Esophagus muscularis mucosa (tissue), 4 donors: ENCODE data around the gene CAMK1G. TPM values are rescaled to one million over a fixed set of nuclear protein-coding genes. Genes with fewer than 3 reads are reported as not detected.

Experiments used
- DNase-seq: peaks from one replicate; pipeline ENCODE4 v3.0.0-alpha.2; 2017; ENCODE audit errors: extremely low spot score
- H3K27ac ChIP-seq, 4 donors: fragments of 200-600 bp; sonication (generic); replicated peaks in 1 of 4; 1 replicate in 3 of 4; 2 replicates in 1 of 4; pipeline ENCODE4 v1.5.1; 2016 to 2019; ENCODE audit warnings: mild to moderate bottlenecking in 1 of 4
- H3K27me3 ChIP-seq, 4 donors: fragments of 200-600 bp; sonication (generic); one replicate each; pipeline versions ENCODE4 v1.5.1 to v1.6.0; 2016 to 2019
- H3K36me3 ChIP-seq, 4 donors: fragments of 200-600 bp; sonication (generic); one replicate each; pipeline ENCODE4 v1.5.1; 2016 to 2019
- H3K4me1 ChIP-seq, 4 donors: fragments of 200-600 bp; sonication (generic); one replicate each; pipeline ENCODE4 v1.5.1; 2016 to 2019
- H3K4me3 ChIP-seq, 4 donors: fragments of 200-600 bp; sonication (generic); 1 replicate in 2 of 4; 2 replicates in 2 of 4; pipeline ENCODE4 v1.5.1; 2016 to 2019; ENCODE audit warnings: mild to moderate bottlenecking in 4 of 4, moderate library complexity in 1 of 4
- H3K9me3 ChIP-seq, 4 donors: fragments of 200-600 bp; sonication (generic); 1 replicate in 3 of 4; 2 replicates in 1 of 4; pipeline ENCODE4 v1.5.1; 2016 to 2019
- CTCF ChIP-seq, 3 experiments: fragments of 200-600 bp in 2 of 3; fragments of 450-650 bp in 1 of 3; sonication (generic) in 2 of 3; IDR thresholded peaks; one replicate each; pipeline ENCODE4 v1.5.1; 2017 to 2019; ENCODE audit warnings: antibody characterized with exemption in 3 of 3, mild to moderate bottlenecking in 2 of 3, moderate library complexity in 1 of 3
- EP300 ChIP-seq: sonication (generic); formaldehyde crosslinking; IDR thresholded peaks from one replicate; pipeline ENCODE4 v1.6.1; 2017; ENCODE audit warnings: antibody characterized with exemption
- POLR2A ChIP-seq: fragments of 450-650 bp; IDR thresholded peaks from one replicate; pipeline ENCODE4 v1.6.1; 2017; ENCODE audit warnings: antibody characterized with exemption, moderate library complexity, mild to moderate bottlenecking, low read depth
- POLR2AphosphoS5 ChIP-seq, 2 donors: sonication (generic); formaldehyde crosslinking; IDR thresholded peaks; one replicate each; pipeline ENCODE4 v1.6.1; 2017; ENCODE audit warnings: antibody characterized with exemption in 2 of 2
- WGBS: methylation state at CpG from one replicate; pipeline ENCODE4 v1.1.5; 2018; 5-methylcytosine and 5-hydroxymethylcytosine counted together
- intact Hi-C: fragments of 100-400 bp; cut with DNase I; formaldehyde crosslinking; loops from one replicate; pipeline ENCODE4 v1.15.1; 2023
- total RNA-seq, 4 donors: library from RNA; depleted of rRNA; stranded (reverse); fragments of >200 nt; gene quantifications; one replicate each; pipeline versions ENCODE4 v1.1.0 to v1.2.1, GENCODE V29; 2016

Gene CAMK1G
- total RNA-seq, 4 donors from 2014 or later = 0.13 to 0.83 (median 0.26) TPM

- no peak for DNase-seq
- no peak overlapping the region for H3K4me3 ChIP-seq
- TF ChIP-seq POLR2AphosphoS5 (IDR thresholded peaks at IDR 0.05) (no peak), EP300 (no peak), CTCF (IDR thresholded peaks at IDR 0.05) (no peak), POLR2A (no peak)
- H3K27ac ChIP-seq = no peak overlapping the region
- 93% methylated on average over 3 of the region's 3 CpGs for WGBS
- no peaks in the 10 kb centered on the region for H3K4me1 ChIP-seq
- no peaks in the 10 kb centered on the region for H3K36me3 ChIP-seq
- intact Hi-C loops = no loop called here
- no peaks in the 10 kb centered on the region for H3K9me3 ChIP-seq
- no peaks in the 10 kb centered on the region for H3K27me3 ChIP-seq
These were observed 27.1 kb downstream of the CAMK1G start for GRCh38 chr1:209610631-209610905.

GRCh38 chr1:209611771-209612570, 28.5 kb downstream of the CAMK1G start:
- WGBS = 94% methylated on average over 3 of the region's 13 CpGs
- no peak for DNase-seq

GRCh38 chr1:209612646-209613399, 29.3 kb downstream of the CAMK1G start:
- Histone ChIP-seq H3K36me3 (no peaks in the 10 kb centered on the region), H3K27me3 (no peaks in the 10 kb centered on the region), H3K27ac (no peak overlapping the region), H3K4me3 (no peak overlapping the region), H3K9me3 (no peaks in the 10 kb centered on the region), H3K4me1 (peaks cover 0 to 8% (median 0%) of the 10 kb centered on the region in 4 donors)
- TF ChIP-seq POLR2A = no peak
- no peak for TF ChIP-seq CTCF (IDR thresholded peaks at IDR 0.05)
- TF ChIP-seq EP300 = no peak
- no peak for TF ChIP-seq POLR2AphosphoS5 (IDR thresholded peaks at IDR 0.05)
- 89% methylated on average over 11 of the region's 12 CpGs for WGBS
- intact Hi-C loops = no loop called here
- DNase-seq = no peak

More at GRCh38 chr1:209611771-209612570, 28.5 kb downstream of the CAMK1G start:
- no peak overlapping the region for H3K4me3 ChIP-seq
- no peak overlapping the region for H3K27ac ChIP-seq
- H3K9me3 ChIP-seq = no peaks in the 10 kb centered on the region
- H3K27me3 ChIP-seq = no peaks in the 10 kb centered on the region
- H3K36me3 ChIP-seq = no peaks in the 10 kb centered on the region
- TF ChIP-seq EP300 (no peak), POLR2A (no peak), CTCF (IDR thresholded peaks at IDR 0.05) (no peak), POLR2AphosphoS5 (IDR thresholded peaks at IDR 0.05) (no peak)
- intact Hi-C loops = no loop called here
- peaks cover 0 to 1% (median 0%) of the 10 kb centered on the region in 4 donors for H3K4me1 ChIP-seq

- peaks cover 0 to 11% (median 0%) of the 10 kb centered on the region in 4 donors for H3K4me1 ChIP-seq
- H3K4me3 ChIP-seq = no peak overlapping the region
- no peaks in the 10 kb centered on the region for H3K27me3 ChIP-seq
- WGBS = 58% methylated on average over 4 of the region's 4 CpGs
- no peak overlapping the region for H3K27ac ChIP-seq
- no peaks in the 10 kb centered on the region for H3K36me3 ChIP-seq
- intact Hi-C loops = no loop called here
- H3K9me3 ChIP-seq = no peaks in the 10 kb centered on the region
- TF ChIP-seq POLR2A (no peak), CTCF (IDR thresholded peaks at IDR 0.05) (no peak), EP300 (no peak), POLR2AphosphoS5 (IDR thresholded peaks at IDR 0.05) (no peak)
- DNase-seq = no peak
These were observed 30.1 kb downstream of the CAMK1G start for GRCh38 chr1:209613400-209614150.
